ENCODE data around the gene IPO4. TPM values are rescaled to one million over a fixed set of nuclear protein-coding genes. Genes with fewer than 3 reads are reported as not detected.

The IPO4 gene
- total and polyA plus RNA-seq, 2 of the 13 experiments (the other 11 are each of a cell fraction or from before 2014, with no cell fraction given): 39.0 to 179 TPM

- TF ChIP-seq NR1H2 (CRISPR knock-in tag; IDR thresholded peaks at IDR 0.05; ENCODE audit: borderline replicate concordance, low read depth) (no peak), HMG20B (CRISPR knock-in tag; conservative IDR thresholded peaks at IDR 0.05) (no peak; the same call in 1 of the 2 replicates), TERF1 (CRISPR knock-in tag; IDR thresholded peaks at IDR 0.05) (no peak), KLF6 (CRISPR knock-in tag; IDR thresholded peaks at IDR 0.05) (peak; percentile 42; the same call in 1 of the 2 replicates), KMT2B (CRISPR knock-in tag; IDR thresholded peaks at IDR 0.05) (no peak; the same call in 1 of the 2 replicates), HHEX (CRISPR knock-in tag; IDR thresholded peaks at IDR 0.05) (no peak), SP2 (CRISPR knock-in tag; IDR thresholded peaks at IDR 0.05) (no peak), SAFB2 (CRISPR knock-in tag; IDR thresholded peaks at IDR 0.05; ENCODE audit: borderline replicate concordance, low read depth) (peak; percentile 89), ZNF672 (CRISPR knock-in tag; IDR thresholded peaks at IDR 0.05) (no peak), GMEB2 (CRISPR knock-in tag; IDR thresholded peaks at IDR 0.05; ENCODE audit: low read depth) (no peak), ETS1 (CRISPR knock-in tag; IDR thresholded peaks at IDR 0.05) (no peak), TGIF2 (CRISPR knock-in tag; IDR thresholded peaks at IDR 0.05) (no peak), NFE2L2 (IDR thresholded peaks at IDR 0.05; ENCODE audit: low read length) (no peak), PHF5A (CRISPR knock-in tag; IDR thresholded peaks at IDR 0.05; ENCODE audit: low read depth, unreplicated experiment) (peak; percentile 91), POLR2AphosphoS5 (IDR thresholded peaks at IDR 0.05; ENCODE audit: low read depth, low read length) (peak; percentile 97), NONO (IDR thresholded peaks at IDR 0.05) (no peak), NONO (CRISPR knock-in tag; conservative IDR thresholded peaks at IDR 0.05) (no peak), BRCA1 (CRISPR knock-in tag; IDR thresholded peaks at IDR 0.05) (no peak), CENPT (CRISPR knock-in tag; IDR thresholded peaks at IDR 0.05; ENCODE audit: low read depth) (no peak), SCMH1 (CRISPR knock-in tag; IDR thresholded peaks at IDR 0.05; ENCODE audit: borderline replicate concordance) (no peak), MLXIP (CRISPR knock-in tag; IDR thresholded peaks at IDR 0.05; ENCODE audit: borderline replicate concordance) (no peak), ZNF160 (CRISPR knock-in tag; IDR thresholded peaks at IDR 0.05) (peak; percentile 81), HDAC2 (CRISPR knock-in tag; IDR thresholded peaks at IDR 0.05) (peak; percentile 57), U2AF2 (IDR thresholded peaks at IDR 0.05; ENCODE audit: low read depth, low read length) (no peak), ZNF772 (CRISPR knock-in tag; IDR thresholded peaks at IDR 0.05) (0 out of 2 replicates have a peak, but pooled peaks have one; percentile 30), FOXC1 (CRISPR knock-in tag; IDR thresholded peaks at IDR 0.05; ENCODE audit: borderline replicate concordance) (no peak)
These were observed 42.1 kb downstream of the IPO4 start, which contains the start of gene PSME2 (continued) for GRCh38 chr14:24146453-24146977.

All from HepG2 (cell line).